GM12878 (cell line): ENCODE measurements around the gene C4B. TPM values are rescaled to one million over a fixed set of nuclear protein-coding genes. Genes with fewer than 3 reads are reported as not detected.

Experiments used
- ATAC-seq: fragments of 200-7000 bp; cut with Tn5 transposase; 3 replicates; pipeline ENCODE4 v1.9.1; 2020; ENCODE audit warnings: mild to moderate bottlenecking, moderate library complexity
- BruUV-seq: library from RNA; stranded (reverse); fragments of 400-500 nt; replicated peaks from 2 replicates; lab custom pipeline; 2021; lab: Mats Ljungman, UMichigan
- CTCF ChIA-PET: fragments of 300-600 bp; sonication (Branson Sonifier 250); formaldehyde crosslinking; extraction: SDS; loops from one replicate; lab custom pipeline; 2021; ENCODE audit warnings: inconsistent platforms; lab: Yijun Ruan, JAX
- POLR2A ChIA-PET: fragments of 350-600 bp; formaldehyde crosslinking; extraction: SDS; loops from one replicate; lab custom pipeline; 2021; ENCODE audit warnings: inconsistent platforms; lab: Charles Lee
- RAD21 ChIA-PET: fragments of 300-600 bp; sonication (Branson Sonifier 250); formaldehyde crosslinking; loops from one replicate; lab custom pipeline; 2023; ENCODE audit warnings: antibody characterized with exemption; ENCODE audit not compliant: unreplicated experiment; lab: Charles Lee
- SMC1A ChIA-PET: fragments of 300-600 bp; sonication (Branson Sonifier 250); formaldehyde crosslinking; loops from one replicate; lab custom pipeline; 2023; ENCODE audit not compliant: unreplicated experiment, uncharacterized antibody; lab: Charles Lee
- DNase-seq: peaks from one replicate; pipeline ENCODE4 v3.0.0-alpha.2; 2011; ENCODE audit warnings: low read depth, low spot score
- FAIRE-seq: peaks from 3 replicates; lab custom pipeline; 2011; peaks lifted over from hg19 to GRCh38; lab: Jason Lieb, UNC
- H2AFZ ChIP-seq: 2 replicates; pipeline ENCODE4 v1.6.0; 2011; ENCODE audit warnings: low read depth, low read length, control low read depth; ENCODE audit not compliant: control insufficient read depth
- H3K27ac ChIP-seq: 2 replicates; pipeline ENCODE4 v1.5.1; 2011; ENCODE audit warnings: control low read depth; ENCODE audit not compliant: control insufficient read depth, insufficient read depth
- H3K27me3 ChIP-seq, 2 experiments: replicated peaks in 1 of 2; 2 replicates each; pipeline versions ENCODE4 v1.6.0 to v1.6.1; 2011; ENCODE audit warnings: low read length in 1 of 2; ENCODE audit not compliant: control insufficient read depth in 2 of 2, insufficient read depth in 2 of 2
- H3K36me3 ChIP-seq, 2 experiments: 2 replicates each; pipeline ENCODE4 v1.5.1; 2011; ENCODE audit warnings: low read length in 1 of 2; ENCODE audit not compliant: control insufficient read depth in 2 of 2, insufficient read depth in 2 of 2
- H3K4me1 ChIP-seq: 2 replicates; pipeline ENCODE4 v1.6.1; 2011; ENCODE audit warnings: mild to moderate bottlenecking, low read length, moderate library complexity, mixed read lengths; ENCODE audit not compliant: control insufficient read depth, insufficient read depth
- H3K4me2 ChIP-seq: 2 replicates; pipeline ENCODE4 v1.6.0; 2011; ENCODE audit warnings: control low read depth; ENCODE audit not compliant: control insufficient read depth, insufficient read depth
- H3K4me3 ChIP-seq: fragments of 200-600 bp; sonication (generic); 2 replicates; pipeline ENCODE4 v1.5.1; 2016
- H3K79me2 ChIP-seq: 2 replicates; pipeline ENCODE4 v1.6.0; 2011; ENCODE audit warnings: low read length; ENCODE audit not compliant: control insufficient read depth, insufficient read depth
- H3K9ac ChIP-seq: 2 replicates; pipeline ENCODE4 v1.8.0; 2011; ENCODE audit warnings: low read length, control low read depth, mixed read lengths; ENCODE audit not compliant: control insufficient read depth, insufficient read depth
- H3K9me3 ChIP-seq: replicated peaks from 3 replicates; pipeline ENCODE4 v1.5.1; 2011; ENCODE audit warnings: mild to moderate bottlenecking, low read length; ENCODE audit not compliant: control insufficient read depth, insufficient read depth
- H4K20me1 ChIP-seq: 2 replicates; pipeline ENCODE4 v1.6.0; 2011; ENCODE audit not compliant: control insufficient read depth, insufficient read depth
- ATF3 ChIP-seq: IDR thresholded peaks from 2 replicates; pipeline ENCODE4 v1.6.1; 2011; ENCODE audit warnings: low read depth, mild to moderate bottlenecking, low read length, moderate library complexity, borderline replicate concordance; ENCODE audit errors: extremely low read depth
- CBFB ChIP-seq: IDR thresholded peaks from 2 replicates; pipeline ENCODE4 v1.6.1; 2016; ENCODE audit warnings: antibody characterized with exemption, low read depth
- CHD2 ChIP-seq: IDR thresholded peaks from 2 replicates; pipeline ENCODE4 v1.6.1; 2011; ENCODE audit warnings: low read depth, low read length, improper control_type of control experiment, borderline replicate concordance
- CREM ChIP-seq: IDR thresholded peaks from 2 replicates; pipeline ENCODE4 v1.6.1; 2014; ENCODE audit warnings: antibody characterized with exemption, low read depth
- ESRRA ChIP-seq: IDR thresholded peaks from 2 replicates; pipeline ENCODE4 v1.6.1; 2012; ENCODE audit warnings: mild to moderate bottlenecking, low read length, improper control_type of control experiment
- EZH2 ChIP-seq: IDR thresholded peaks from 2 replicates; pipeline ENCODE4 v1.6.1; 2012; ENCODE audit warnings: low read depth, mild to moderate bottlenecking, control low read depth, inconsistent platforms, low read length, borderline replicate concordance; ENCODE audit not compliant: control insufficient read depth
- IKZF2 ChIP-seq, 2 experiments: fragments of 450-650 bp; IDR thresholded peaks; 2 replicates each; pipeline ENCODE4 v1.6.1; 2017; ENCODE audit warnings: mild to moderate bottlenecking in 2 of 2, moderate library complexity in 2 of 2
- IRF4 ChIP-seq: IDR thresholded peaks from 2 replicates; pipeline ENCODE4 v1.6.1; 2011; ENCODE audit warnings: low read depth, low read length
- JUNB ChIP-seq: IDR thresholded peaks from 2 replicates; pipeline ENCODE4 v1.6.1; 2016; ENCODE audit warnings: antibody characterized with exemption, mild to moderate bottlenecking
- KLF5 ChIP-seq: fragments of 450-650 bp; IDR thresholded peaks from 2 replicates; pipeline ENCODE4 v1.6.1; 2014; ENCODE audit warnings: mild to moderate bottlenecking; ENCODE audit not compliant: partially characterized antibody
- LARP7 ChIP-seq: fragments of 450-650 bp; IDR thresholded peaks from 2 replicates; pipeline ENCODE4 v1.6.1; 2017; ENCODE audit warnings: mild to moderate bottlenecking
- POLR2A ChIP-seq: IDR thresholded peaks from 2 replicates; pipeline ENCODE4 v1.6.1; 2011; ENCODE audit warnings: low read depth, mild to moderate bottlenecking, low read length
- RAD51 ChIP-seq: fragments of 450-650 bp; IDR thresholded peaks from 2 replicates; pipeline ENCODE4 v1.6.1; 2016; ENCODE audit warnings: moderate library complexity, mild to moderate bottlenecking, inconsistent platforms
- RFX5 ChIP-seq: IDR thresholded peaks from 2 replicates; pipeline ENCODE4 v1.6.1; 2011; ENCODE audit warnings: low read depth, low read length, improper control_type of control experiment
- SMAD1 ChIP-seq: fragments of 450-650 bp; IDR thresholded peaks from 2 replicates; pipeline ENCODE4 v1.6.1; 2018; ENCODE audit warnings: mild to moderate bottlenecking, low read depth; ENCODE audit not compliant: partially characterized antibody
- SREBF1 ChIP-seq: IDR thresholded peaks from 2 replicates; pipeline ENCODE4 v1.6.1; 2012; ENCODE audit warnings: mild to moderate bottlenecking, low read length
- USF2 ChIP-seq: IDR thresholded peaks from 2 replicates; pipeline ENCODE4 v1.6.1; 2011; ENCODE audit warnings: low read depth, low read length, improper control_type of control experiment, borderline replicate concordance
- ZBTB4 ChIP-seq: fragments of 450-650 bp; formaldehyde crosslinking; IDR thresholded peaks from 2 replicates; pipeline ENCODE4 v1.4.0; 2022; ENCODE audit warnings: mild to moderate bottlenecking, moderate library complexity
- ZNF217 ChIP-seq: fragments of 450-650 bp; IDR thresholded peaks from 2 replicates; pipeline ENCODE4 v1.6.1; 2017; ENCODE audit warnings: antibody characterized with exemption, mild to moderate bottlenecking
- ZZZ3 ChIP-seq: IDR thresholded peaks from 2 replicates; pipeline ENCODE4 v1.6.1; 2011; ENCODE audit warnings: low read depth; ENCODE audit not compliant: control insufficient read depth, insufficient read length
- WGBS: methylation state at CpG from one replicate; pipeline ENCODE4 v1.1.6; 2016; ENCODE audit warnings: low lambda C conversion rate; ENCODE audit not compliant: insufficient replicate concordance, insufficient coverage; ENCODE audit errors: missing lambda C conversion rate; 5-methylcytosine and 5-hydroxymethylcytosine counted together
- in situ Hi-C: fragments of 300-500 bp; cut with MboI; formaldehyde crosslinking; loops from 9 replicates; pipeline ENCODE4 v1.14.3; 2018; ENCODE audit warnings: mixed read lengths
- intact Hi-C: fragments of 100-400 bp; cut with micrococcal nuclease; formaldehyde crosslinking; loops from one replicate; pipeline ENCODE4 v1.14.2; 2022; ENCODE audit not compliant: unreplicated experiment
- polyA plus RNA-seq, 11 experiments: library from polyadenylated mRNA; depleted of rRNA in 4 of 11; unstranded in 6 of 11; stranded (reverse) in 5 of 11; fragments of >200 nt; fragmentation: Nextera tagmentation in 4 of 11; fragmentation: Illumina TruSeq in 1 of 11; extraction: Ambion mirVana in 4 of 11; extraction: Trizol in 1 of 11; gene quantifications; 1 replicate in 1 of 11; 2 replicates in 10 of 11; pipeline versions ENCODE4 v1.2.1 to v1.2.3, GENCODE V29; 2011 to 2016; ENCODE audit warnings: inconsistent platforms in 2 of 11, missing spikeins in 2 of 11, low read depth in 1 of 11
- total RNA-seq, 4 experiments: library from RNA; depleted of rRNA in 3 of 4; stranded (reverse); fragments of >200 nt in 3 of 4; fragmentation: Illumina TruSeq in 1 of 4; extraction: Trizol in 1 of 4; gene quantifications; 2 replicates each; pipeline versions ENCODE4 v1.2.1 to v1.2.3, GENCODE V29; 2013 to 2021

Gene C4B
- total and polyA plus RNA-seq, 10 of the 15 experiments (the other 5 are each of a cell fraction or from before 2014, with no cell fraction given) = 0.13 to 5.6 (median 1.7) TPM; not detected in 1

- no peak overlapping the region for H3K9ac ChIP-seq
- intact Hi-C loops = no loop called here
Measured at GRCh38 chr6:32057966-32058365, 43.4 kb downstream of the C4B start.

More at GRCh38 chr6:32057966-32058365, 43.4 kb downstream of the C4B start:
- Histone ChIP-seq H3K9me3 (no peaks in the 10 kb centered on the region), H3K27ac (no peak overlapping the region), H3K4me2 (no peak overlapping the region), H2AFZ (no peak overlapping the region), H3K4me1 (no peaks in the 10 kb centered on the region), H3K27me3 (peaks cover 0 to 2% of the 10 kb centered on the region in 2 experiments; a peak in 2 of 4 replicates), H3K36me3 (no peaks in the 10 kb centered on the region), H3K4me3 (no peak overlapping the region), H4K20me1 (no peaks in the 10 kb centered on the region), H3K79me2 (no peaks in the 10 kb centered on the region)
- in situ Hi-C loops = no loop called here
- ChIA-PET RAD21 (no interaction called here), POLR2A (no interaction called here), SMC1A (no interaction called here), CTCF (no interaction called here)
- 43% methylated on average over 17 of the region's 17 CpGs for WGBS
- FAIRE-seq = no peak
- TF ChIP-seq JUNB = no peak
- no peak for TF ChIP-seq ATF3
- TF ChIP-seq IKZF2 (IDR thresholded peaks at IDR 0.05) = no peak
- TF ChIP-seq CHD2 = no peak
- no peak for TF ChIP-seq IRF4
- no peak for TF ChIP-seq RFX5
- no peak for TF ChIP-seq KLF5
- no peak for TF ChIP-seq ZBTB4 (CRISPR knock-in tag)
- no peak for TF ChIP-seq RAD51
- TF ChIP-seq EZH2 = no peak
- TF ChIP-seq ZZZ3 = no peak
- TF ChIP-seq ZNF217 = no peak
- TF ChIP-seq LARP7 = no peak
- no peak for TF ChIP-seq USF2
- TF ChIP-seq SREBF1 = no peak
- no peak for TF ChIP-seq SMAD1
- no peak for TF ChIP-seq CBFB
- TF ChIP-seq CREM = no peak
- no peak for TF ChIP-seq POLR2A
- no peak for TF ChIP-seq ESRRA
- BruUV-seq = no TSS peak
- DNase-seq = no peak
- no peak for ATAC-seq
